Sigmoid colon (tissue), 7 donors: ENCODE data around the gene C19orf33. TPM values are rescaled to one million over a fixed set of nuclear protein-coding genes. Genes with fewer than 3 reads are reported as not detected.

ENCODE experiments used
- DNase-seq: peaks from one replicate; pipeline ENCODE4 v3.0.0-alpha.2; 2019
- H3K27ac ChIP-seq, 4 donors: fragments of 200-600 bp; sonication (generic); one replicate each; pipeline ENCODE4 v1.5.1; 2016 to 2019; ENCODE audit warnings: mild to moderate bottlenecking in 1 of 4
- H3K27me3 ChIP-seq, 3 donors: fragments of 200-600 bp; sonication (generic); one replicate each; pipeline ENCODE4 v1.5.1; 2019; ENCODE audit warnings: mild to moderate bottlenecking in 1 of 3
- H3K36me3 ChIP-seq, 4 donors: fragments of 200-600 bp; sonication (generic); one replicate each; pipeline ENCODE4 v1.5.1; 2016 to 2019
- H3K4me1 ChIP-seq, 4 donors: fragments of 200-600 bp; sonication (generic); one replicate each; pipeline ENCODE4 v1.5.1; 2017 to 2019
- H3K4me3 ChIP-seq, 4 donors: fragments of 200-600 bp; sonication (generic); one replicate each; pipeline ENCODE4 v1.5.1; 2017 to 2019; ENCODE audit warnings: mild to moderate bottlenecking in 2 of 4, moderate library complexity in 1 of 4
- H3K9me3 ChIP-seq, 4 donors: fragments of 200-600 bp in 3 of 4; sonication (generic) in 3 of 4; one replicate each; pipeline versions ENCODE4 v1.5.1 to v1.6.1; 2013 to 2019
- CTCF ChIP-seq, 4 experiments: fragments of 450-650 bp in 3 of 4; fragments of 200-600 bp in 1 of 4; IDR thresholded peaks; one replicate each; pipeline ENCODE4 v1.5.1; 2016 to 2019; ENCODE audit warnings: antibody characterized with exemption in 4 of 4, mild to moderate bottlenecking in 3 of 4, moderate library complexity in 2 of 4
- EP300 ChIP-seq, 4 donors: sonication (generic); formaldehyde crosslinking; IDR thresholded peaks; one replicate each; pipeline ENCODE4 v1.6.1; 2017; ENCODE audit warnings: antibody characterized with exemption in 4 of 4
- POLR2A ChIP-seq, 2 donors: fragments of 450-650 bp; IDR thresholded peaks; one replicate each; pipeline ENCODE4 v1.6.1; 2016; ENCODE audit warnings: antibody characterized with exemption in 2 of 2, mild to moderate bottlenecking in 2 of 2, moderate library complexity in 2 of 2
- POLR2AphosphoS5 ChIP-seq, 4 donors: sonication (generic); formaldehyde crosslinking; IDR thresholded peaks; one replicate each; pipeline ENCODE4 v1.6.1; 2017; ENCODE audit warnings: antibody characterized with exemption in 4 of 4
- WGBS, 2 donors: extraction: QIAGEN DNeasy Blood & Tissue Kit; methylation state at CpG; one replicate each; pipeline ENCODE4 v1.1.7; 2013; 5-methylcytosine and 5-hydroxymethylcytosine counted together
- intact Hi-C: fragments of 100-400 bp; cut with DNase I; formaldehyde crosslinking; loops from one replicate; pipeline ENCODE4 v1.15.1; 2023
- polyA plus RNA-seq, 3 donors: library from polyadenylated mRNA; stranded (reverse); fragments of 200-250 nt; gene quantifications; one replicate each; pipeline ENCODE4 v1.2.3, GENCODE V29; 2013
- total RNA-seq, 4 donors: library from RNA; depleted of rRNA; stranded (reverse); fragments of >200 nt; gene quantifications; one replicate each; pipeline ENCODE4 v1.1.0, GENCODE V29; 2016
- donor health status: healthy with polysubstance abuse.
- donor health status: Bipolar disorder and iron deficiency.
- donor health status: healthy.

The C19orf33 gene
- total and polyA plus RNA-seq, 7 donors, result 5.8 to 2,364 (median 704) TPM; not detected in 2

GRCh38 chr19:38268539-38268938, 35.5 kb upstream of the C19orf33 start:
- TF ChIP-seq CTCF (IDR thresholded peaks at IDR 0.05) (no peak), POLR2AphosphoS5 (IDR thresholded peaks at IDR 0.05) (no peak), EP300 (IDR thresholded peaks at IDR 0.05) (no peak), POLR2A (IDR thresholded peaks at IDR 0.05) (no peak)
- H3K4me3 ChIP-seq, result no peak overlapping the region
- 36 to 84% methylated on average over 8 of the region's 8 CpGs for WGBS, 2 donors
- no peaks in the 10 kb centered on the region for H3K9me3 ChIP-seq
- intact Hi-C loops, result no loop called here
- H3K4me1 ChIP-seq, result peaks cover 0 to 37% (median 33%) of the 10 kb centered on the region in 4 donors
- no peaks in the 10 kb centered on the region for H3K36me3 ChIP-seq
- no peaks in the 10 kb centered on the region for H3K27me3 ChIP-seq
- peak overlapping the region in 2 of 4 donors; percentile 13 to 22 for H3K27ac ChIP-seq
- no peak for DNase-seq

DNA sequence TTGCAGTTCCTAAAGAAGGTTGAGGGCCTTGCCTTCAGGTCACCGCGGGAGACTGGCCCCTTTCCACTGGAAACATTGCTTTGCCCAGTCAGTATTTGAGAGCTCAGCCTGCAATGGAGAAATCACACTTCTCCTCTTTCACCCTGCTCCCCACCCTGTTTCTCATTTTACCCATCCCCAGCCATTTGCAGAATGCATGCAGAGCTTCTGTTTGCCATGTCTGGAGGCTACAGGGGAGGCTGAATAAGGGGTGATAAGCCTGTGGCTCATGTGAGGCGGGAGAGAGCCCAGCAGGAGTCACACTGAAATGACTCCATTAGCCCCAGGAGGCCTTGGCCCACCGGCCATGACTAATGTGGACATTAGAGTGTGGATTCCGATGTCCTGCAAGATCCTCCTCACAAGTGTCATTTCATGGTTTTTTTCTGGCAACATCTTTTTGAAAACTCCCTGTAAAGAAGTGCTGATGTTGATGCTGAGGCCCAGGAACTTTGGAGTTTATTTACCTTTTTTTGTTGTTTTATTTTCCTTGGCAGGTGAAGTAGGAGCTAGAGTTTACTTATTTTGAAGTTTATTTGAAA, 33.4 kb upstream of the C19orf33 start:
- peak overlapping the region in 2 of 4 donors; percentile 25 to 42 for H3K27ac ChIP-seq
- intact Hi-C loops, result no loop called here
- no peaks in the 10 kb centered on the region for H3K9me3 ChIP-seq
- H3K4me1 ChIP-seq, result peaks cover 0 to 44% (median 35%) of the 10 kb centered on the region in 4 donors
- H3K4me3 ChIP-seq, result no peak overlapping the region
- H3K36me3 ChIP-seq, result no peaks in the 10 kb centered on the region
- H3K27me3 ChIP-seq, result no peaks in the 10 kb centered on the region
- no peak for DNase-seq
- no peak for TF ChIP-seq POLR2AphosphoS5 (IDR thresholded peaks at IDR 0.05)
- WGBS, 2 donors, result 68 to 89% methylated on average over 5 of the region's 5 CpGs

DNA sequence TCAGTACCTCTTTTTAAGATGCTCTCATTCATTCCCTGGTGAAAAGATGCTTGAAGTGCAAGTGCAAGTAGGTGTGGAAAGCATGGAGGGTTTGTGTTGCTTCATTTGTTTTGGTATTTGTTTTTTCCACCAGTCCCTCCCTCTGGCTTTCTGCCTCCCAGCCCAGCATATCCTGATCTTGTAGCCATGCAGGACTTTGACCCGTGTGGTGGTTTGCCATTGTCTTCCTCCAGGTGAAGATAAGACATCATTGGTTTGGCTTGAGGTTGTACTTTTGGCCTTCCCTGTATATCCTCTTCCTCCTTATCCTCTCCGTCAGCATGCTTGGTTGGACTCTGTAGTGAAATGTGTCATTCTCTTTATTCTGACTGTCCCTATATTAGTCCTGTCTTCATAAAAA, 30.6 kb upstream of the C19orf33 start:
- Histone ChIP-seq H3K27me3 (no peaks in the 10 kb centered on the region), H3K4me1 (peaks cover 0 to 55% (median 49%) of the 10 kb centered on the region in 4 donors), H3K9me3 (no peaks in the 10 kb centered on the region), H3K36me3 (no peaks in the 10 kb centered on the region), H3K4me3 (no peak overlapping the region), H3K27ac (peak overlapping the region in 3 of 4 donors; percentile 38 to 61 (median 57))
- 15 to 61% methylated on average over 2 of the region's 2 CpGs for WGBS, 2 donors
- no peak for TF ChIP-seq POLR2A (IDR thresholded peaks at IDR 0.05)
- no peak for TF ChIP-seq CTCF (IDR thresholded peaks at IDR 0.05)
- no peak for TF ChIP-seq EP300 (IDR thresholded peaks at IDR 0.05)
- no peak for TF ChIP-seq POLR2AphosphoS5 (IDR thresholded peaks at IDR 0.05)
- DNase-seq, result peak; percentile 28
- intact Hi-C loops, result no loop called here

GRCh38 chr19:38274739-38275138, 29.3 kb upstream of the C19orf33 start:
- Histone ChIP-seq H3K36me3 (no peaks in the 10 kb centered on the region), H3K4me1 (peaks cover 0 to 59% (median 56%) of the 10 kb centered on the region in 4 donors), H3K9me3 (no peaks in the 10 kb centered on the region), H3K27me3 (no peaks in the 10 kb centered on the region), H3K4me3 (no peak overlapping the region), H3K27ac (peak overlapping the region in 2 of 4 donors; percentile 38 to 61)
- 20 to 62% methylated on average over 9 of the region's 9 CpGs for WGBS, 2 donors
- TF ChIP-seq CTCF (IDR thresholded peaks at IDR 0.05), result no peak
- TF ChIP-seq POLR2A (IDR thresholded peaks at IDR 0.05), result no peak
- TF ChIP-seq POLR2AphosphoS5 (IDR thresholded peaks at IDR 0.05), result no peak
- no peak for TF ChIP-seq EP300 (IDR thresholded peaks at IDR 0.05)
- no peak for DNase-seq
- intact Hi-C loops, result no loop called here

DNA sequence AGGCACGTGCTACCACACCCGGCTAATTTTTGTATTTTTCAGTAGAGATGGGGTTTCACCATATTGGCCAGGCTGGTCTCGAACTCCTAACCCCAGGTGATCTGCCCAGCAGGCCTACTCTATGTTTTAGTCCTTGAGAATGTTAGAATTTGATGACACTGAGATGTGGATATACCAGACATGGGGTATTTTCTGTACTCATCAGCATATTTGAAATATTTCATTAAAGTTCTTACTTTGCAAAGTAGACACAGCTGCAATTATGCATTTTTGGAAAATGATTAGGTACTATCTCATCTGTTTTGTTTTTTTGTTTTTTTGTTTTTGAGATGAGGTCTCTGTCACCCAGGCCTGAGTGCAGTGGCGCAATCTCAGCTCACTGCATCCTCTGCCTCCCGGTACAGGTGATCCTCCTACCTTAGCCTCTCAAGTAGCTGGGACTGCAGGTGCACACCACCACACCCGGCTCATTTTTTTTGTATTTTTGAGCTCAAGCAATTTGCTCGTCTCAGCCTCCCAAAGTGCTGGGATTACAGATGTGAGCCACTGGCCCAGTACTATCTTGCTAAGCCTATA, 27.0 kb upstream of the C19orf33 start:
- Histone ChIP-seq H3K9me3 (no peaks in the 10 kb centered on the region), H3K27ac (peak overlapping the region; percentile 61 to 82 (median 70)), H3K4me1 (peaks cover 0 to 61% (median 57%) of the 10 kb centered on the region in 4 donors), H3K27me3 (no peaks in the 10 kb centered on the region), H3K4me3 (no peak overlapping the region), H3K36me3 (no peaks in the 10 kb centered on the region)
- intact Hi-C loops, result no loop called here
- WGBS, 2 donors, result 87 to 94% methylated on average over 7 of the region's 7 CpGs
- no peak for DNase-seq
- TF ChIP-seq CTCF (IDR thresholded peaks at IDR 0.05), result no peak
- TF ChIP-seq EP300 (IDR thresholded peaks at IDR 0.05), result no peak
- TF ChIP-seq POLR2A (IDR thresholded peaks at IDR 0.05), result no peak
- no peak for TF ChIP-seq POLR2AphosphoS5 (IDR thresholded peaks at IDR 0.05)
